Activated CD8-positive, alpha-beta T cell treated with anti-CD3 and anti-CD28 coated beads, Interleukin-2, amount 10 ng/mL, durations not matched to agents 7 days and 5 days (primary cell): Measurements from ENCODE around the gene TMEM17. TPM values are rescaled to one million over a fixed set of nuclear protein-coding genes. Genes with fewer than 3 reads are reported as not detected.
"Not testable (repeated sequence)": the region's sequence is repeated elsewhere in the genome, so short reads cannot be mapped to it uniquely, and the experiment has no call there.

Experiments used
- ATAC-seq: fragments of 150-1000 bp; cut with Tn5 transposase; one replicate; pipeline ENCODE4 v1.10.0; 2021; ENCODE audit warnings: moderate library complexity
- CTCF ChIA-PET: fragments of 350-600 bp; sonication (Branson Sonifier 250); formaldehyde crosslinking; loops from one replicate; lab custom pipeline; 2021; ENCODE audit warnings: antibody characterized with exemption; lab: Charles Lee
- POLR2A ChIA-PET: fragments of 350-600 bp; sonication (Branson Sonifier 250); formaldehyde crosslinking; loops from one replicate; lab custom pipeline; 2021; ENCODE audit warnings: antibody characterized with exemption; lab: Charles Lee
- DNase-seq: peaks from one replicate; pipeline ENCODE4 v3.0.0-alpha.2; 2020
- H3K27ac Mint-ChIP-seq: one replicate; pipeline ENCODE4 v1.8.0; 2021; ENCODE audit warnings: mild to moderate bottlenecking, mixed read lengths
- H3K27me3 Mint-ChIP-seq: one replicate; pipeline ENCODE4 v1.8.0; 2021; ENCODE audit warnings: low read depth, mixed read lengths
- H3K36me3 Mint-ChIP-seq: one replicate; pipeline ENCODE4 v1.8.0; 2021; ENCODE audit warnings: low read depth, mixed read lengths
- H3K4me1 Mint-ChIP-seq: one replicate; pipeline ENCODE4 v1.8.0; 2021; ENCODE audit warnings: low read depth, mixed read lengths
- H3K4me3 Mint-ChIP-seq: one replicate; pipeline ENCODE4 v1.8.0; 2021; ENCODE audit warnings: mild to moderate bottlenecking, mixed read lengths
- H3K9me3 Mint-ChIP-seq: one replicate; pipeline ENCODE4 v1.8.0; 2022; ENCODE audit warnings: mixed read lengths; ENCODE audit not compliant: insufficient read depth
- total RNA-seq, 2 experiments: library from RNA; stranded (reverse); gene quantifications; one replicate each; pipeline ENCODE4 v1.2.3, GENCODE V29; 2021

The TMEM17 gene
- total RNA-seq, 2 experiments from 2014 or later = not detected

DNA sequence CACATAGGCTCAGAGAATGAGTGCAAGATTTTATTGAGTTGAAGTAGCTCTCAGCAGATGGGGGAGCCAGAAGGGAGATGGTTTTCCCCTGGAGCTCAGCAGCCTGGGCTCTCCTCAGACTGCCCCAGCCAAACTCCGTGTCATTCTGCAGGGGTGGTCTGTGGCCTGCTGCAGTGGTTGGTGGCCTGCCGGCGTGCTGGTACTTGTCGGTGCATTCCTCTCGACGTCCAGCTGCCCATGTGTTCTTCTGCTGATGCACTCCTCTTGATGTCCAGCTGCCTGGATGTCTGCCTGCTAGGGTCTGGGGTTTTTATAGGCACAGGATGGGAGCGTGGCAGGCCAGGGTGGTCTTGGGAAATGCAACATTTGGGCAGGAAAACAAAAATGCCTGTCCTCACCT lies 25.6 kb upstream of the TMEM17 start:
- Mint-ChIP-seq H3K9me3 (peaks cover 7% of the 10 kb centered on the region), H3K27ac (no peak overlapping the region), H3K4me3 (no peak overlapping the region), H3K27me3 (peaks cover 7% of the 10 kb centered on the region), H3K36me3 (no peaks in the 10 kb centered on the region), H3K4me1 (no peaks in the 10 kb centered on the region)
- ChIA-PET POLR2A (no interaction called here), CTCF (no interaction called here)
- ATAC-seq (no peak), DNase-seq (no peak)

GRCh38 chr2:62529758-62530157 lies 23.8 kb upstream of the TMEM17 start:
- Mint-ChIP-seq H3K27me3 (peaks cover 8% of the 10 kb centered on the region), H3K9me3 (peaks cover 7% of the 10 kb centered on the region), H3K27ac (no peak overlapping the region), H3K4me3 (no peak overlapping the region), H3K4me1 (no peaks in the 10 kb centered on the region), H3K36me3 (no peaks in the 10 kb centered on the region)
- ATAC-seq = no peak
- POLR2A ChIA-PET = no interaction called here
- CTCF ChIA-PET = no interaction called here
- no peak for DNase-seq

GRCh38 chr2:62527478-62528210 lies 21.6 kb upstream of the TMEM17 start:
- ATAC-seq = no peak
- no peak overlapping the region for H3K27ac Mint-ChIP-seq
- ChIA-PET CTCF (no interaction called here), POLR2A (no interaction called here)
- no peak overlapping the region for H3K4me3 Mint-ChIP-seq
- H3K9me3 Mint-ChIP-seq = no peaks in the 10 kb centered on the region
- no peak for DNase-seq
- no peaks in the 10 kb centered on the region for H3K4me1 Mint-ChIP-seq
- no peaks in the 10 kb centered on the region for H3K36me3 Mint-ChIP-seq
- H3K27me3 Mint-ChIP-seq = peaks cover 8% of the 10 kb centered on the region

GRCh38 chr2:62526531-62527381 lies 20.8 kb upstream of the TMEM17 start:
- DNase-seq (no peak), ATAC-seq (no peak)
- H3K4me3 Mint-ChIP-seq = no peak overlapping the region
- no peaks in the 10 kb centered on the region for H3K9me3 Mint-ChIP-seq
- no peaks in the 10 kb centered on the region for H3K4me1 Mint-ChIP-seq
- no peaks in the 10 kb centered on the region for H3K36me3 Mint-ChIP-seq
- CTCF ChIA-PET = interaction anchor here (1.2 kb wide), 1 partner anchor 9 kb away, joined by 3 read pairs; no protein-coding TSS in a partner anchor
- POLR2A ChIA-PET = no interaction called here
- peaks cover 8% of the 10 kb centered on the region for H3K27me3 Mint-ChIP-seq
- H3K27ac Mint-ChIP-seq = no peak overlapping the region

- ChIA-PET POLR2A (no interaction called here), CTCF (interaction anchor here (1.2 kb wide), 1 partner anchor 10 kb away, joined by 3 read pairs; no protein-coding TSS in a partner anchor)
- no peak for ATAC-seq
- Mint-ChIP-seq H3K4me3 (no peak overlapping the region), H3K27me3 (peaks cover 8% of the 10 kb centered on the region), H3K4me1 (no peaks in the 10 kb centered on the region), H3K9me3 (no peaks in the 10 kb centered on the region), H3K36me3 (no peaks in the 10 kb centered on the region), H3K27ac (no peak overlapping the region)
- no peak for DNase-seq
These were observed 19.7 kb upstream of the TMEM17 start for GRCh38 chr2:62525549-62526269.

GRCh38 chr2:62524293-62524941 lies 18.4 kb upstream of the TMEM17 start:
- Mint-ChIP-seq H3K36me3 (no peaks in the 10 kb centered on the region), H3K4me1 (no peaks in the 10 kb centered on the region), H3K27me3 (peaks cover 3% of the 10 kb centered on the region), H3K9me3 (no peaks in the 10 kb centered on the region), H3K27ac (no peak overlapping the region), H3K4me3 (no peak overlapping the region)
- ChIA-PET POLR2A (no interaction called here), CTCF (no interaction called here)
- ATAC-seq (no peak), DNase-seq (no peak)

DNA sequence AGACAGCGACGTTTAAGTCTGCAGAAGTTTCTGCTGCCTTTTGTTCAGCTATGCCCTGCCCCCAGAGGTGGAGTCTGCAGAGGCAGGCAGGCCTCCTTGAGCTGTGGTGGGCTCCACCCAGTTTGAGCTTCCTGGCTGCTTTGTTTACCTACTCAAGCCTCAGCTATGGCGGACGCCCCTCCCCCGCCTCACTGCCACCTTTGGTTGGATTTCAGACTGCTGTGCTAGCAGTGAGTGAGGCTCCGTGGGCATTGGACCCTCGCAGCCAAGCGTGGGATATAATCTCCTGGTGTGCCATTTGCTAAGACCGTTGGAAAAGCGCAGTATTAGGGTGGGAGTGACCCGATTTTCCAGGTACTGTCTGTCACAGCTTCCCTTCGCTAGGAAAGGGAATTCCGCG lies 15.1 kb upstream of the TMEM17 start:
- POLR2A ChIA-PET, ATAC-seq, CTCF ChIA-PET, H3K4me3 Mint-ChIP-seq, H3K27me3 Mint-ChIP-seq, H3K36me3 Mint-ChIP-seq, H3K9me3 Mint-ChIP-seq, H3K4me1 Mint-ChIP-seq, DNase-seq, H3K27ac Mint-ChIP-seq: not testable (repeated sequence)

- Mint-ChIP-seq H3K4me3 (no peak overlapping the region), H3K4me1 (no peaks in the 10 kb centered on the region), H3K27ac (no peak overlapping the region), H3K9me3 (no peaks in the 10 kb centered on the region), H3K27me3 (peaks cover 21% of the 10 kb centered on the region), H3K36me3 (no peaks in the 10 kb centered on the region)
- POLR2A ChIA-PET = no interaction called here
- DNase-seq (no peak), ATAC-seq (no peak)
- CTCF ChIA-PET = no interaction called here
These were observed 6.4 kb upstream of the TMEM17 start for GRCh38 chr2:62512384-62512783.

GRCh38 chr2:62511636-62512035 lies 5.6 kb upstream of the TMEM17 start:
- Mint-ChIP-seq H3K4me3 (no peak overlapping the region), H3K4me1 (no peaks in the 10 kb centered on the region), H3K36me3 (no peaks in the 10 kb centered on the region), H3K27me3 (peaks cover 18% of the 10 kb centered on the region), H3K27ac (no peak overlapping the region), H3K9me3 (no peaks in the 10 kb centered on the region)
- DNase-seq = no peak
- ChIA-PET POLR2A (no interaction called here), CTCF (no interaction called here)
- ATAC-seq = no peak

GRCh38 chr2:62506421-62506750 lies 391 bp upstream of the TMEM17 start:
- ChIA-PET POLR2A (no interaction called here), CTCF (interaction anchor here (1.0 kb wide), 1 partner anchor 269 kb away, joined by 4 read pairs; no protein-coding TSS in a partner anchor)
- Mint-ChIP-seq H3K27ac (no peak overlapping the region), H3K27me3 (peaks cover 25% of the 10 kb centered on the region), H3K9me3 (no peaks in the 10 kb centered on the region), H3K4me1 (peaks cover 8% of the 10 kb centered on the region), H3K4me3 (peak overlapping the region; percentile 76), H3K36me3 (no peaks in the 10 kb centered on the region)
- ATAC-seq (no peak), DNase-seq (no peak)

DNA sequence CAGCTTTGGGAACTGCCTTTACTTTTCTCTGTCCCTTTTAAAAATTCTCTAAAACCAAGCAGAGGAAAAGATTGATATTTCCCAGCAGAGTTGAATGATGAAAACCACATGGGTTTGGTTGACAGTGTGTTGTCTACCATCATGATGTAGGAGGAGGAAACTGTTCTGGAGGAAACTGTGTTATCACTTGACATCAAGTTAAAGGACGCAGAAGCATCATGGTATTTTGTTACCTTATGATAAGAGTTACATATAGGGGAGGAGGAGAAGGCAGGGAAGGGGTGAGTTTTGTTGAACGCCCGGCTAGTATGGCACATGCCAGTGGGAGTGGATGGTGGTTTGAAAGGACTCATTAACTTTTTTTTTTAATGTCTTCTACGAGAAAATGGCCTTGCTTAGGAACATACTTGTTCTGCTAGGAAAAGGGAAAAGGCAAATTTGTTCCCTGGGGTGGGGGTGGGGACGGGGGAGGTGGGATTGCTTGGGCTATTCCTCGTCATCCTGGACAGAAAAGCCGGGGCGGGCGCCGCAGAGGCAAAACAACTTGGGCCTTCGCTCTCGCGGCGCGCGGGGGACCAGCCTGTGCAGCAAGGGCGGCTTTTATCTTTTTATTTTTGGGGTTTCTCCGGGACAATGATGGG lies 766 bp downstream of the TMEM17 start:
- peaks cover 25% of the 10 kb centered on the region for H3K27me3 Mint-ChIP-seq
- H3K4me1 Mint-ChIP-seq = peaks cover 8% of the 10 kb centered on the region
- POLR2A ChIA-PET = no interaction called here
- CTCF ChIA-PET = interaction anchor here (1.0 kb wide), 1 partner anchor 270 kb away, joined by 4 read pairs; no protein-coding TSS in a partner anchor
- ATAC-seq (no peak), DNase-seq (no peak)
- H3K9me3 Mint-ChIP-seq = no peaks in the 10 kb centered on the region
- no peak overlapping the region for H3K27ac Mint-ChIP-seq
- peak overlapping the region; percentile 76 for H3K4me3 Mint-ChIP-seq
- no peaks in the 10 kb centered on the region for H3K36me3 Mint-ChIP-seq
